ENCODE measurements around the gene CCDC91. TPM values are rescaled to one million over a fixed set of nuclear protein-coding genes. Genes with fewer than 3 reads are reported as not detected.

Gene CCDC91, protein sequence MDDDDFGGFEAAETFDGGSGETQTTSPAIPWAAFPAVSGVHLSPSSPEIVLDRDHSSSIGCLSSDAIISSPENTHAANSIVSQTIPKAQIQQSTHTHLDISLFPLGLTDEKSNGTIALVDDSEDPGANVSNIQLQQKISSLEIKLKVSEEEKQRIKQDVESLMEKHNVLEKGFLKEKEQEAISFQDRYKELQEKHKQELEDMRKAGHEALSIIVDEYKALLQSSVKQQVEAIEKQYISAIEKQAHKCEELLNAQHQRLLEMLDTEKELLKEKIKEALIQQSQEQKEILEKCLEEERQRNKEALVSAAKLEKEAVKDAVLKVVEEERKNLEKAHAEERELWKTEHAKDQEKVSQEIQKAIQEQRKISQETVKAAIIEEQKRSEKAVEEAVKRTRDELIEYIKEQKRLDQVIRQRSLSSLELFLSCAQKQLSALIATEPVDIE
- total RNA-seq, result 10 to 100 TPM; 83.9 to 88.4 TPM
- 10 to 100 TPM; 56.9 to 57.7 TPM for polyA plus RNA-seq

DNA sequence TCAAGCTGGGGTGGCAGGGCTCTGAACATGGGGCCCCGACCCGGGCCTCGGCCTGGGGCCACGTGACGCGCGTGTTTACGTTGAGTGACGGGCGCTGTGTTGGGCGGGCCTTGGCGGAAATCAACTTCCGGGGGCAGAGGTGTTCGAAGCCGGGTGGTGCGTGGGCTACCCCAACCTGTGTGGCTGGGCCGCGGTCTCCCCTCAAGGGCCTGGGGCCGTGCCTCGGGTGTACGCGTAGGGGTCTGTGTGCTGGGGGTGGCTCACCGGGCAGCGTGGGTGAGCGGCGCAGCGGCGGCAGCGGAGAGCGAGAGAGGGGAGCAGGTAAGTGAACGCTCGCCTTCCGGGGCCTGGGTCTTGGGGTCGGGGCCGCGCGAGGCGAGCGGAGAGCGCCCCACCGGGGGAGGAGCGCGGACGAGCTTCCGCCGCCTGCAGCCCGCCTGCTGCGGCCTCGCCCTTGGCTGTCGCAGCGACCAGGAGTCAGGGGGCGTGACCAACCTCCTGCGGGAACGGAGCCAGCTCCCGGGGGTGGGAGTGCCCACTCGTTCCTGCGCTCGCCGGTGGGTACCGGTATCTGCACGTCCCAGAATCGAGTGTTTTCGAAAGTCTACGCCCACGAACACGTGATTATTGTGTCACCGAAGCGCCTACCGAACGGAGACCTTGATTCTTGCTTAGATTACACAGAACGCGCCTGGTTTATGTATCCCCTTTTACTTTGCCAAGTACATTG is at the start of gene CCDC91:
CCDC91 (plus strand) TSS at position 136 of the 730 bp plus-strand sequence. CDS start 66,760 bp downstream, outside the sequence.
- H3K4me3 Mint-ChIP-seq, result peak within 1 kb of the TSS; percentile 90 to 99 (median 96)
- H3K27me3 Mint-ChIP-seq, result no peaks in the 10 kb centered on the region

DNA sequence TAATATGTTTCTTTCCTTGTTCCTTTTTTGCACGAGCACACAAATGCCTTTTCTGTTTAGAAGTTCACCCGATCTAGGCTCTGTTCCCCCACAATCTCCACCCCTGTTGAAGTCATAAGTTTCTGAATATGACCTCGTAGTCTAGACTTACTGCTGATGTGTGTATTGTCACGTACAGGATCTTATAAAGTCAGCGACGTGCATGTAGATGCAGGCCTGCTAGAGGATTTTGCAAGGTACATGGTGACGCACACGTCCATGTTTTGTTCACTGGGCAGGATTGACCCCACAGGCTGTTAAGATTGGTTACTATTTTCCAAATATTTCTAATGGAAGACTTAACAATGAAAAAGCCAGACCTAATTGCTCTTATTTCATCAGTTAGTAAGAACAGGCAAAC is 46.2 kb upstream of the CCDC91 start:
- no peaks in the 10 kb centered on the region for H3K9me3 ChIP-seq (ENCODE audit: control insufficient read depth in 1 of 2, low read length in 2 of 2)
- Mint-ChIP-seq H3K36me3 (no peaks in the 10 kb centered on the region), H3K27me3 (peaks cover 1 to 2% of the 10 kb centered on the region in 2 donors), H3K4me1 (no peaks in the 10 kb centered on the region), H3K27ac (no peak overlapping the region), H3K4me3 (no peak overlapping the region), H3K9me3 (no peaks in the 10 kb centered on the region)
- ChIA-PET CTCF (ENCODE audit: partially characterized antibody) (no interaction called here), POLR2A (ENCODE audit: partially characterized antibody) (no interaction called here)
- no peaks in the 10 kb centered on the region for H3K4me1 ChIP-seq (ENCODE audit: insufficient read depth, low read length)
- intact Hi-C loops (cut with micrococcal nuclease), result no loop called here
- H3K36me3 ChIP-seq (ENCODE audit: insufficient read depth, low read length), result no peaks in the 10 kb centered on the region
- H3K27me3 ChIP-seq (ENCODE audit: insufficient read depth, low read length), result no peaks in the 10 kb centered on the region
- no peak for DNase-seq
- H3K4me3 ChIP-seq (ENCODE audit: low read length in 2 of 2), result no peak overlapping the region
- H3K27ac ChIP-seq (ENCODE audit: low read depth, low read length), result no peak overlapping the region

More for the DNA sequence above, at the start of gene CCDC91:
- Mint-ChIP-seq H3K4me1 (peaks cover 38 to 69% (median 53%) of the 10 kb centered on the region in 4 donors), H3K36me3 (peaks cover 18 to 34% of the 10 kb centered on the region in 2 donors), H3K9me3 (peaks cover 0 to 11% (median 0%) of the 10 kb centered on the region in 8 donors), H3K27ac (peak within 1 kb of the TSS; percentile 98 to 100 (median 100))
- intact Hi-C loops (cut with micrococcal nuclease), result loop anchor here (1.0 to 10.0 kb wide), 7 partner anchors 32 to 1256 kb away; partner anchors contain the start of genes FGFR1OP2, INTS13, MRPS35 and TM7SF3
- peak within 1 kb of the TSS; percentile 78 to 94 for H3K4me3 ChIP-seq (ENCODE audit: low read length in 2 of 2)
- no peaks in the 10 kb centered on the region for H3K36me3 ChIP-seq (ENCODE audit: insufficient read depth, low read length)
- peak within 1 kb of the TSS; percentile 95 for H3K27ac ChIP-seq (ENCODE audit: low read depth, low read length)
- no peaks in the 10 kb centered on the region for H3K27me3 ChIP-seq (ENCODE audit: insufficient read depth, low read length)
- H3K4me1 ChIP-seq (ENCODE audit: insufficient read depth, low read length), result peaks cover 34% of the 10 kb centered on the region
- peak; percentile 90 to 96 (median 93) for DNase-seq
- H3K9me3 ChIP-seq (ENCODE audit: control insufficient read depth in 1 of 2, low read length in 2 of 2), result no peaks in the 10 kb centered on the region
- CTCF ChIA-PET (ENCODE audit: partially characterized antibody), result interaction anchor here (0.9 to 1.7 kb wide), 3 partner anchors 19 to 32 kb away, joined by 3 to 6 read pairs (median 4); no protein-coding TSS in a partner anchor
- POLR2A ChIA-PET (ENCODE audit: partially characterized antibody), result interaction anchor here (0.8 to 3.5 kb wide), 15 partner anchors 13 to 1357 kb away, joined by 3 to 27 read pairs (median 5); partner anchors contain the start of genes ERGIC2, ITPR2, KLHL42 and MANSC4

DNA sequence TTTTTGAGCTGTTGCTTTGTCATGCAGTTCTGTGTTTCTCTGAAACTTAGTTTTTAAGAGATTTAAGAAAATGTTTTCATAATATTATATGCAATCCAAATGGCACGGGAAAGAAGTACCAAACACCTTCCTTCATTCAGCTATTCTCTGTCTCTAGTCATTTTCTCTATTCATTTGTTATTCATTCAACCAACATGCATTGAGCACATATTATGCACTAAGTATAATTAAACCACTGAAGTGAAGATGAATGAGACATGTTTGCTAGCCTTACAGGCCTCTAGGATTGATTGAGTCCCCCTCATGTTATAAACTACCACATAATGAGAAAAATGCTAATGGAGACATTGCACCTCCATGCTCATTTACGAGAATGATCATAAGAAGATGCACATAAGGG is 45.7 kb upstream of the CCDC91 start:
- Histone ChIP-seq H3K4me3 (ENCODE audit: low read length in 2 of 2) (no peak overlapping the region), H3K36me3 (ENCODE audit: insufficient read depth, low read length) (no peaks in the 10 kb centered on the region), H3K4me1 (ENCODE audit: insufficient read depth, low read length) (no peaks in the 10 kb centered on the region), H3K27me3 (ENCODE audit: insufficient read depth, low read length) (no peaks in the 10 kb centered on the region), H3K27ac (ENCODE audit: low read depth, low read length) (no peak overlapping the region), H3K9me3 (ENCODE audit: control insufficient read depth in 1 of 2, low read length in 2 of 2) (no peaks in the 10 kb centered on the region)
- ChIA-PET CTCF (ENCODE audit: partially characterized antibody) (no interaction called here), POLR2A (ENCODE audit: partially characterized antibody) (no interaction called here)
- Mint-ChIP-seq H3K27me3 (peaks cover 1 to 2% of the 10 kb centered on the region in 2 donors), H3K4me1 (no peaks in the 10 kb centered on the region), H3K9me3 (no peaks in the 10 kb centered on the region), H3K4me3 (no peak overlapping the region), H3K36me3 (no peaks in the 10 kb centered on the region), H3K27ac (no peak overlapping the region)
- DNase-seq, result no peak
- intact Hi-C loops (cut with micrococcal nuclease), result no loop called here

DNA sequence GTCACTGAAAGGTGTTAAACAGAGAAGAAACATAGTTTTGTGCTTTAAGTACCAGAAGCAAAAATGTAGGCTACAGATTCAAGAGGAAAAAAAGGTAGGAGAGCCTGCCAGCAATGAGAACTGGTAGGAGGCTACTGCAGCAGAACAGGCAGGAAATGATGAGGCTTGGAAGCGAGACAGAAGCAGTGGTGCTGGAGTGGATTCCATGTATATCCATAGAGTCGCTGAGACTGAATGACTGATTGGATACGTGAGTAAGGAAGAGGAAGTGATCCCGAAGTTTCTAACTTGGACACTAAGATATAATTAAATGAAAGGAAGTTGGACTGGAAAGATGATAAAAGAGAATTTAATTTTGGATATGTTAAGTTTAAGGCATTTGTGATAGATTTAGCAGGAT is 45.0 kb upstream of the CCDC91 start:
- Histone ChIP-seq H3K27ac (ENCODE audit: low read depth, low read length) (no peak overlapping the region), H3K36me3 (ENCODE audit: insufficient read depth, low read length) (no peaks in the 10 kb centered on the region), H3K4me3 (ENCODE audit: low read length in 2 of 2) (no peak overlapping the region), H3K27me3 (ENCODE audit: insufficient read depth, low read length) (no peaks in the 10 kb centered on the region), H3K9me3 (ENCODE audit: control insufficient read depth in 1 of 2, low read length in 2 of 2) (no peaks in the 10 kb centered on the region), H3K4me1 (ENCODE audit: insufficient read depth, low read length) (no peaks in the 10 kb centered on the region)
- Mint-ChIP-seq H3K9me3 (peaks cover 0 to under 1% (median 0%) of the 10 kb centered on the region in 8 donors), H3K36me3 (no peaks in the 10 kb centered on the region), H3K4me3 (no peak overlapping the region), H3K27ac (no peak overlapping the region), H3K27me3 (peaks cover 1 to 2% of the 10 kb centered on the region in 2 donors), H3K4me1 (no peaks in the 10 kb centered on the region)
- ChIA-PET POLR2A (ENCODE audit: partially characterized antibody) (no interaction called here), CTCF (ENCODE audit: partially characterized antibody) (no interaction called here)
- no peak for DNase-seq
- intact Hi-C loops (cut with micrococcal nuclease), result no loop called here

DNA sequence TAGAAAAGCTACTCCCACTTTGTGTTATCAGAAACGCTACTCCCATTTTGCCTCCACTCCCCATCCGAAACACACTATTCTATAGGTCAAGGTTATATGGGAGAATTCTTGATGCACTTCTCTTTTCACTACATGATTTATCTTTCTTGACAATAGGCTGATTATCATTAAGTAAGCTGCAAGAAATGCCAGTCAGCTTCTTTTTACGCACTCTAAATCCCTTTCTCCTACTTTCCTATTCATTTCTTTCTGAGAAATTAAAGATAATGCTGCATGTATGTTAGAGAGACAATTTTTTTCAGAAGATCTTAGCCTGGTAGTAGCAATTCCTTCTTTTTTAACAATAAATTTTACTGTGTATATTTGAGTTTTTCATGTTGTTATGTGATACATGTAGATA is 41.0 kb upstream of the CCDC91 start:
- Histone ChIP-seq H3K36me3 (ENCODE audit: insufficient read depth, low read length) (no peaks in the 10 kb centered on the region), H3K27ac (ENCODE audit: low read depth, low read length) (no peak overlapping the region), H3K27me3 (ENCODE audit: insufficient read depth, low read length) (no peaks in the 10 kb centered on the region), H3K9me3 (ENCODE audit: control insufficient read depth in 1 of 2, low read length in 2 of 2) (no peaks in the 10 kb centered on the region), H3K4me1 (ENCODE audit: insufficient read depth, low read length) (no peaks in the 10 kb centered on the region), H3K4me3 (ENCODE audit: low read length in 2 of 2) (no peak overlapping the region)
- DNase-seq, result no peak
- Mint-ChIP-seq H3K36me3 (peaks cover 0 to 4% of the 10 kb centered on the region in 2 donors), H3K27me3 (peaks cover 0 to 2% of the 10 kb centered on the region in 2 donors), H3K4me1 (no peaks in the 10 kb centered on the region), H3K9me3 (peaks cover 0 to 20% (median 8%) of the 10 kb centered on the region in 8 donors), H3K4me3 (no peak overlapping the region), H3K27ac (no peak overlapping the region)
- CTCF ChIA-PET (ENCODE audit: partially characterized antibody), result no interaction called here
- POLR2A ChIA-PET (ENCODE audit: partially characterized antibody), result no interaction called here
- intact Hi-C loops (cut with micrococcal nuclease), result no loop called here

DNA sequence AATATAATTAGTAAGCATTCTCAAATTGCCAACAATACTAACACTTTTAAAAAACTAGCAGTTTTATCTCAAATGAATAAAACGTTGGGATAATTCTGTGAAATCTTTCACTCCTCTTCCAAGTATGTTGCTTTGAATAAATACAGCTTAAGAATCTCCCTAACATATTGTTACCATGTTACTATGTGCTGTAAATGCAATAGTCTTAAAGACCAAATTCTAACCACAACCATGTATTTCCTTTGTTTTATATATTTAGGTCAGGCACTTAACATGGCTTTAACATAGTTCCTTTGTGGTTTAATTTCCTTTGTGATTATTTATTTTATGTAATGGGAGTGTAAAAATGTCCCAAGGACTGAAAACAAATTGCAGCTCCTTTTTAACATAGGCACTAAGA is 33.9 kb upstream of the CCDC91 start:
- H3K27ac Mint-ChIP-seq, result peak overlapping the region in 1 of 7 donors; percentile 64
- peaks cover 0 to 9% of the 10 kb centered on the region in 2 donors for H3K36me3 Mint-ChIP-seq
- H3K9me3 Mint-ChIP-seq, result peaks cover 0 to 12% (median 4%) of the 10 kb centered on the region in 8 donors
- POLR2A ChIA-PET (ENCODE audit: partially characterized antibody), result no interaction called here
- H3K4me3 Mint-ChIP-seq, result no peak overlapping the region
- peaks cover 0 to 4% of the 10 kb centered on the region in 2 donors for H3K27me3 Mint-ChIP-seq
- H3K4me3 ChIP-seq (ENCODE audit: low read length in 2 of 2), result no peak overlapping the region
- peaks cover 4% of the 10 kb centered on the region for H3K4me1 ChIP-seq (ENCODE audit: insufficient read depth, low read length)
- no peak overlapping the region for H3K27ac ChIP-seq (ENCODE audit: low read depth, low read length)
- no peaks in the 10 kb centered on the region for H3K27me3 ChIP-seq (ENCODE audit: insufficient read depth, low read length)
- CTCF ChIA-PET (ENCODE audit: partially characterized antibody), result no interaction called here
- no peak for DNase-seq
- H3K36me3 ChIP-seq (ENCODE audit: insufficient read depth, low read length), result no peaks in the 10 kb centered on the region
- intact Hi-C loops (cut with micrococcal nuclease), result no loop called here
- H3K9me3 ChIP-seq (ENCODE audit: control insufficient read depth in 1 of 2, low read length in 2 of 2), result no peaks in the 10 kb centered on the region
- H3K4me1 Mint-ChIP-seq, result peaks cover 3 to 10% (median 4%) of the 10 kb centered on the region in 4 donors

DNA sequence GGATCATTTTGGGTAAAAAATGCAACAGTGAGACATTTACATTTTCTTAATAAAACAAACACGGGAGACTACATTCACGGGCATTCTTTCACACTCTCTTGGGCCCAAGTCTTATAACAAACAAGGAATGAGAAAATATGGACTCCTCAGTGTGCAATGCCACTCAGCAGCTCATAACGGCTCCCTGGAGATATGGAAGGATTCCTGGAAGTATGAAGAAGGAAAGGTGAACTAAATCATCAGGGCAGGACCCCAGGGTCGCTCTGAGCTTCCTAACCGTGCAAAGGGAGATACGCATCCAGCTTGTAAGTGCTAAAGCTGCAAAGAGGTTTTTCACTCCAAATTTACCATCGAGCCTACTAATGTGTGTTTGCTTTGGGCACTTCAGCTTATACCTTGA is 33.5 kb upstream of the CCDC91 start:
- no peak overlapping the region for H3K4me3 ChIP-seq (ENCODE audit: low read length in 2 of 2)
- H3K27me3 Mint-ChIP-seq, result peaks cover 0 to 4% of the 10 kb centered on the region in 2 donors
- peaks cover 4% of the 10 kb centered on the region for H3K4me1 ChIP-seq (ENCODE audit: insufficient read depth, low read length)
- ChIA-PET POLR2A (ENCODE audit: partially characterized antibody) (no interaction called here), CTCF (ENCODE audit: partially characterized antibody) (no interaction called here)
- H3K27ac Mint-ChIP-seq, result no peak overlapping the region
- intact Hi-C loops (cut with micrococcal nuclease), result no loop called here
- DNase-seq, result no peak
- H3K4me1 Mint-ChIP-seq, result peaks cover 3 to 10% (median 4%) of the 10 kb centered on the region in 4 donors
- H3K4me3 Mint-ChIP-seq, result no peak overlapping the region
- H3K36me3 ChIP-seq (ENCODE audit: insufficient read depth, low read length), result no peaks in the 10 kb centered on the region
- peaks cover 0 to 8% (median 3%) of the 10 kb centered on the region in 8 donors for H3K9me3 Mint-ChIP-seq
- no peak overlapping the region for H3K27ac ChIP-seq (ENCODE audit: low read depth, low read length)
- H3K9me3 ChIP-seq (ENCODE audit: control insufficient read depth in 1 of 2, low read length in 2 of 2), result no peaks in the 10 kb centered on the region
- H3K36me3 Mint-ChIP-seq, result peaks cover 0 to 9% of the 10 kb centered on the region in 2 donors
- no peaks in the 10 kb centered on the region for H3K27me3 ChIP-seq (ENCODE audit: insufficient read depth, low read length)
